ENCODE results near the gene LGALS12.
"Not testable (repeated sequence)": the region's sequence is repeated elsewhere in the genome, so short reads cannot be mapped to it uniquely, and the experiment has no call there.

The LGALS12 gene

DNA sequence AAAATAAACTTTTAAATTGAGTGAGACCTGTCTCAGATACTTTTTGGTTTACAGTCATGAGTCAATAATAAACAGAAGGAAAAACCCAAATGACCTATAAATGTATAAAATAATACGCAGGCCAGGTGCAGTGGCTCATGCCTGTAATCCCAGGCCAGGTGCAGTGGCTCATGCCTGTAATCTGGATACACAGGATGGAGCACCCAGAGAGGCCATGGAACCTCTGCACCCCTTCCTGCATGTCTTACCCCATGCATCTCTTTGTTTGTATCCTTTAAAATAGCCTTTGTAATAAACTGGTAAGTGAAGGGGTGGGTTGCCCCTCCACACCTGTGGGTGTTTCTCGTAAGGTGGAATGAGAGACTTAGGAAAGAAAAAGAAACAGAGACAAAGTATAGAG is 21.8 kb downstream of the LGALS12 start:
- ChIA-PET POLR2A (no interaction called here), CTCF (no interaction called here)
- TF ChIP-seq CTCF (IDR thresholded peaks at IDR 0.05; ENCODE audit: insufficient read depth, low read length, missing control alignments): no peak

DNA sequence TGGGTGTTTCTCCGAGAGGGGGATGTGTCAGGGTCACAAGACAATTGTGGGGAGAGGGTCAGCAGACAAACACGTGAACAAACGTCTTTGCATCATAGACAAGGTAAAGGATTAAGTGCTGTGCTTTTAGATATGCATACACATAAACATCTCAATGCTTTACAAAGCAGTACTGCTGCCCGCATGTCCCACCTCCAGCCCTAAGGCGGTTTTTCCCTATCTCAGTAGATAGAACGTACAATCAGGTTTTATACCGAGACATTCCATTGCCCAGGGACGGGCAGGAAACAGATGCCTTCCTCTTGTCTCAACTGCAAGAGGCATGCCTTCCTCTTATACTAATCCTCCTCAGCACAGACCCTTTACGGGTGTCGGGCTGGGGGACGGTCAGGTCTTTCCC is 22.3 kb downstream of the LGALS12 start:
- H3K4me3 ChIP-seq (ENCODE audit: low read depth, low read length); DNase-seq (ENCODE audit: low read depth, low spot score); POLR2A ChIA-PET; CTCF ChIA-PET: not testable (repeated sequence)

More for the DNA sequence above, 21.8 kb downstream of the LGALS12 start:
- H3K4me3 ChIP-seq (ENCODE audit: low read depth, low read length): no peak overlapping the region
- DNase-seq (ENCODE audit: low read depth, low spot score): no peak

DNA sequence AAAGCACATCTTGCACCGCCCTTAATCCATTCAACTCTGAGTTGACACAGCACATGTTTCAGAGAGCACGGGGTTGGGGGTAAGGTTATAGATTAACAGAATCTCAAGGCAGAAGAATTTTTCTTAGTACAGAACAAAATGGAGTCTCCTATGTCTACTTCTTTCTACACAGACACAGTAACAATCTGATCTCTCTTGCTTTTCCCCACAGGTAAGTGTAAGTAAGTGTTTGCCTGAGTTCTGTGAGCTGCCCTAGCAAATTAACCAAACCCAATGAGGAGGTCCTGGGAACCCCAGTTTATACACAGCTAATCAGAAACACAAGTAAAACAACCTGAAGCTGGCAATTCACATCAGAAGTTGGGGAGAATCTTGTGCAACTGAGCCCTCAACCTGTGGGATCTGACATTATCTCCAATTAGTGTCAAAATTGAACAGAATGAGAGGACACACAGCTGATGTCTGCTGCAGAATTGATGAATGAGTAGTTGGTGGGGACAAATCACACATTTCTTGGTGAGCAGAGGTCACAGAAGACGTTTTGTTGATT is 22.9 kb downstream of the LGALS12 start:
- POLR2A ChIA-PET; H3K4me3 ChIP-seq (ENCODE audit: low read depth, low read length); DNase-seq (ENCODE audit: low read depth, low spot score): not testable (repeated sequence)
- CTCF ChIA-PET: interaction anchor here (1.7 kb wide), 1 partner anchor 49 kb away, joined by 4 read pairs; no protein-coding TSS in a partner anchor

DNA sequence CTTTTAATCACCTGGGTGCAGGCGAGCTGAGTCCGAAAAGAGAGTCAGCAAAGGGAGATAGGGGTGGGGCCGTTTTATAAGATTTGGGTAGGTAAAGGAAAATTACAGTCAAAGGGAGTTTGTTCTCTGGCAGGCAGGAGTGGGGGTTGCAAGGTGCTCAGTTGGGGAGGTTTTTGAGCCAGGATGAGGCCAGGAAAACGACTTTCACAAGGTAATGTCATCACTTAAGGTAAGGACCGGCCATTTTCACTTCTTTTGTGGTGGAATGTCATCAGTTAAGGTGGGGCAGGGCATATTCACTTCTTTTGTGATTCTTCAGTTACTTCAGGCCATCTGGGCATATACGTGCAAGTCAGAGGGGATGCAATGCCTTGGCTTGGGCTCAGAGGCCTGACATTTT is 23.5 kb downstream of the LGALS12 start:
- POLR2A ChIA-PET; DNase-seq (ENCODE audit: low read depth, low spot score); H3K4me3 ChIP-seq (ENCODE audit: low read depth, low read length): not testable (repeated sequence)
- CTCF ChIA-PET: interaction anchor here (1.7 kb wide), 1 partner anchor 50 kb away, joined by 4 read pairs; no protein-coding TSS in a partner anchor

GRCh38 chr11:63530021-63530420 is 24.1 kb downstream of the LGALS12 start:
- TF ChIP-seq CTCF (IDR thresholded peaks at IDR 0.05; ENCODE audit: insufficient read depth, low read length, missing control alignments): no peak
- H3K4me3 ChIP-seq (ENCODE audit: low read depth, low read length): no peak overlapping the region
- CTCF ChIA-PET: interaction anchor here (1.7 kb wide), 1 partner anchor 51 kb away, joined by 4 read pairs; no protein-coding TSS in a partner anchor
- no peak for DNase-seq (ENCODE audit: low read depth, low spot score)
- POLR2A ChIA-PET: no interaction called here

DNA sequence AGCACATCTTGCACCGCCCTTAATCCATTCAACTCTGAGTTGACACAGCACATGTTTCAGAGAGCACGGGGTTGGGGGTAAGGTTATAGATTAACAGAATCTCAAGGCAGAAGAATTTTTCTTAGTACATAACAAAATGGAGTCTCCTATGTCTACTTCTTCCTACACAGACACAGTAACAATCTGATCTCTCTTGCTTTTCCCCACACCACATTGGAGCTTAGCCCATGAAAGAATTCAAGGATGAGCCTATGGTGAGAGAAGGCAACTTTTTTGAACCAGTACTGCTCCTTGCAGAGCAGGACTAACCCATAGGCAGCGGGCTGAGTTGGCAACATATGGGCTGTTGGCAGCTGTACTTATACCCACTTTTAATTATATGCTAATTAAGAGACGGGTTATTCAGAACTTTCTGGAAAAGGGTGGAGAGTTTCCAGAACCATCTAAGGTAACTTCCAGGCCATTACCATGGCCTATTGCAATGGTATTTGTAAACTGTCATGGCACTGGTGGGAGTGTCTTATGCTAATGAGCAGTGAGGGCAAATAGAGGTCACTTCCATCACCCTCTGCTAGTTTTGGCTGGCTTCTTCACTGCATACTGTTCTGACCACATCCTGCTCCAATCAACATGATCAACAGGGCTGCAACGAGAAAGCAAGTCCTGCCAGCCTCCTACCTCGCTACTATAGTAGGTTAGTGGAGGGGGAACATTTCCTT is 25.3 kb downstream of the LGALS12 start:
- CTCF ChIA-PET: interaction anchor here (1.6 kb wide), 1 partner anchor 12 kb away, joined by 4 read pairs; no protein-coding TSS in a partner anchor
- POLR2A ChIA-PET; H3K4me3 ChIP-seq (ENCODE audit: low read depth, low read length): not testable (repeated sequence)
- peak; percentile 57 for DNase-seq (ENCODE audit: low read depth, low spot score)

DNA sequence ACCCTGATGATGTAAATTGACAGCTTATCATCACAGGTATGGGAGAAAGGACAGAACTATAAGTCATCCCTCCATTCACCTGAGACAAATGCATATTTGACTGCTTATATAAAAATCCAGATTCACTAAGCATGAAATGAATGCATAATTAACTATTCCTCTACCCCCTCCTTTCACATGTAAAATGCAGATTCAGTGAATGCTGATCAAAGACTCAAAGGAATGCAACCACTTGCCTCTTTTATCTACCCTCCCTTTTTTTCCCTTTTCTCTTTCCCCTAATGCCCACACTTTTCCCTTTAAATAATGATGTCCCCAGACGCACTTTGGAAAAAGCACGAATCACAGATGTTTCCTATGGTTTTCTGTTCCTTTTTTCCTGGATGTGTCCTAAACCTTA is 26.2 kb downstream of the LGALS12 start:
- ChIA-PET CTCF (interaction anchor here (1.6 kb wide), 1 partner anchor 11 kb away, joined by 4 read pairs; no protein-coding TSS in a partner anchor), POLR2A (no interaction called here)
- no peak for DNase-seq (ENCODE audit: low read depth, low spot score)
- no peak overlapping the region for H3K4me3 ChIP-seq (ENCODE audit: low read depth, low read length)
- no peak for TF ChIP-seq CTCF (IDR thresholded peaks at IDR 0.05; ENCODE audit: insufficient read depth, low read length, missing control alignments)

DNA sequence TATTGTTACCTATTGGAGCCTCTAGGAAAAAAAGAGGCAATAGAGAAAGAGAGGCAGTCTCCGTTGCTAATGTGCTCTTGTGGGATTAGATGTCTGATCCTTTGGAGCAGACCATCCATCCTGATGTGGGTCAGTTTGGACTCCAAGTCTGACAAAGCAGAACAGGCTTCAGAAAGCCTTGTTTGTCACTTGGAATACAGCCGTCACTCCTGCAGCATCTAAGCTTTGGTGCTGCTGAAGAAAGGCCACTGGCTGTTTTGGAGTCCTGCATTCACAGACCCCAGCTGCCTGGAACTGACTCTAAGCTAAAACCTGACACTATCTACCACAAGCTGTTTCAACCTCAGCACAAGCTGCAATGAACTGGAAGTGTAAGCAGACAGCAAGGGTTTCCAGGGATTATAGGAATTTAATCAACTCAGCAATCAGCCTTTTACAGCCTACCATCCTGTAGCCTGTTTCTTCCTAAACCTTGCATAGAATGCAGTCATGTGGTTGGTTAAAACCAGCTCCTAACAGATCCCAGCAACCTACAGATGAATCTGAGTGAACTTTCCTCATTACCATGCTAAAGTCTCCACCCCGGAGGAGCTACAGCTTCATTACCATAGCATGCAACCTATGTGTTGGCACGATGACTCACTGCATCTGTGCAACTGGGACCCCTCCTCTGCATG is 27.1 kb downstream of the LGALS12 start:
- no peak for TF ChIP-seq CTCF (IDR thresholded peaks at IDR 0.05; ENCODE audit: insufficient read depth, low read length, missing control alignments)
- no peak for DNase-seq (ENCODE audit: low read depth, low spot score)
- no peak overlapping the region for H3K4me3 ChIP-seq (ENCODE audit: low read depth, low read length)
- CTCF ChIA-PET: interaction anchor here (0.7 to 1.6 kb wide), 2 partner anchors 10 to 15 kb away, joined by 3 to 4 read pairs; no protein-coding TSS in a partner anchor
- POLR2A ChIA-PET: no interaction called here

Measured in AG04449 (cell line).